ENCODE data around the gene CLUH. TPM values are rescaled to one million over a fixed set of nuclear protein-coding genes. Genes with fewer than 3 reads are reported as not detected.

CLUH gene
- total RNA-seq, 1 donor from 2014 or later: 53.6 TPM

DNA sequence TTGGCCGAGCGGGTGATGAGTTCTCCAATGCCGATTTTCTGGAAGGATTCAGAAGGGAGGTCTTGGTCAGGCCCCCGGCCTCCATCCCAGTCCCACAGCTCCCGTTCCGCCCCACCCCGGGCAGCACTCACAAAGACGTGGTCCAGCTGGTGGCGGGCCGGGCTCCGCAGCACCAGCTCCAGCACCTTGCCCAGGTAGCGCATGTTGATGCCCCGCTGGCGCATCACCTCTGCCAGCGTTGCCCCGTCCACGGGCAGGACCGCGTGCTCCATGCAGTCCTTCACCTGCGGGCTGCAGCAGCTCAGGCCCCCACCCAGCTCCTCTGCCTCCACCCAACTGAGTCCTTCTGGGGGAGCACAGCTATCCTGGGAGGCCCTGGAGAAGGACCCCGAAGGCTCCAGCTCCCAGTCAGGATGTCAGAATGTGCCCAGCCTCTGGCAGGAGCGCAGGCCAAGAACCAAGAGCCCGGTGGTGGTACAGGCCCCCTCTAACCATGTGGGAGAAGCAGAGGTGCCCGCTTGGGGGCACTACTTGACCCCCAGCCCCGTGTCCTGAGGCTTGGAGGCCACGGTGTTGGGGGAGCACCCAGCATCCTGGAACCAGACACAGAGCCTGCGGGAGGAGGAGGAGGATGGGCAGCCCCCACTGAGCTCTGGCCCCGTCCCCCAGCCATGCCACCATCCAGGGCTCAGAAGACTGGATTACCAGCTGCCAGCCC, 16.2 kb downstream of the CLUH start:
- H3K27ac Mint-ChIP-seq (ENCODE audit: unreplicated experiment): no peak overlapping the region
- H3K27ac ChIP-seq (ENCODE audit: low read depth, low read length): no peak overlapping the region
- peaks cover 5% of the 10 kb centered on the region for H3K36me3 Mint-ChIP-seq (ENCODE audit: low read depth, unreplicated experiment)
- no peaks in the 10 kb centered on the region for H3K9me3 ChIP-seq (ENCODE audit: insufficient read depth, low read depth, low read length)
- H3K27me3 Mint-ChIP-seq (ENCODE audit: low read depth, unreplicated experiment): no peaks in the 10 kb centered on the region
- H3K4me1 ChIP-seq (ENCODE audit: insufficient read depth, low read length): no peaks in the 10 kb centered on the region
- no peak overlapping the region for H3K9ac ChIP-seq (ENCODE audit: low read length)
- no peaks in the 10 kb centered on the region for H4K20me1 ChIP-seq (ENCODE audit: insufficient read depth, low read length)
- no peak overlapping the region for H3K4me3 Mint-ChIP-seq (ENCODE audit: unreplicated experiment)
- no peak overlapping the region for H3K4me3 ChIP-seq (ENCODE audit: insufficient read depth, low read depth, low read length)
- FAIRE-seq (no peak), DNase-seq (ENCODE audit: low read depth) (no peak)
- H2AFZ ChIP-seq (ENCODE audit: low read depth, low read length): no peak overlapping the region
- no peaks in the 10 kb centered on the region for H3K79me2 ChIP-seq (ENCODE audit: insufficient read depth, low read length)
- peaks cover 4% of the 10 kb centered on the region for H3K36me3 ChIP-seq (ENCODE audit: insufficient read depth, low read length)
- H3K4me1 Mint-ChIP-seq (ENCODE audit: low read depth, unreplicated experiment): no peaks in the 10 kb centered on the region
- no peak overlapping the region for H3K4me2 ChIP-seq (ENCODE audit: low read length)
- H3K9me3 Mint-ChIP-seq (ENCODE audit: unreplicated experiment): no peaks in the 10 kb centered on the region
- TF ChIP-seq, protein P1, sequence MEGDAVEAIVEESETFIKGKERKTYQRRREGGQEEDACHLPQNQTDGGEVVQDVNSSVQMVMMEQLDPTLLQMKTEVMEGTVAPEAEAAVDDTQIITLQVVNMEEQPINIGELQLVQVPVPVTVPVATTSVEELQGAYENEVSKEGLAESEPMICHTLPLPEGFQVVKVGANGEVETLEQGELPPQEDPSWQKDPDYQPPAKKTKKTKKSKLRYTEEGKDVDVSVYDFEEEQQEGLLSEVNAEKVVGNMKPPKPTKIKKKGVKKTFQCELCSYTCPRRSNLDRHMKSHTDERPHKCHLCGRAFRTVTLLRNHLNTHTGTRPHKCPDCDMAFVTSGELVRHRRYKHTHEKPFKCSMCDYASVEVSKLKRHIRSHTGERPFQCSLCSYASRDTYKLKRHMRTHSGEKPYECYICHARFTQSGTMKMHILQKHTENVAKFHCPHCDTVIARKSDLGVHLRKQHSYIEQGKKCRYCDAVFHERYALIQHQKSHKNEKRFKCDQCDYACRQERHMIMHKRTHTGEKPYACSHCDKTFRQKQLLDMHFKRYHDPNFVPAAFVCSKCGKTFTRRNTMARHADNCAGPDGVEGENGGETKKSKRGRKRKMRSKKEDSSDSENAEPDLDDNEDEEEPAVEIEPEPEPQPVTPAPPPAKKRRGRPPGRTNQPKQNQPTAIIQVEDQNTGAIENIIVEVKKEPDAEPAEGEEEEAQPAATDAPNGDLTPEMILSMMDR (IDR thresholded peaks at IDR 0.05; ENCODE audit: insufficient read depth, low read depth, low read length): no peak
- no peak for TF ChIP-seq EZH2 (IDR thresholded peaks at IDR 0.05; ENCODE audit: insufficient read depth, low read length)
- H3K27me3 ChIP-seq (ENCODE audit: insufficient read depth, low read length): no peaks in the 10 kb centered on the region

DNA sequence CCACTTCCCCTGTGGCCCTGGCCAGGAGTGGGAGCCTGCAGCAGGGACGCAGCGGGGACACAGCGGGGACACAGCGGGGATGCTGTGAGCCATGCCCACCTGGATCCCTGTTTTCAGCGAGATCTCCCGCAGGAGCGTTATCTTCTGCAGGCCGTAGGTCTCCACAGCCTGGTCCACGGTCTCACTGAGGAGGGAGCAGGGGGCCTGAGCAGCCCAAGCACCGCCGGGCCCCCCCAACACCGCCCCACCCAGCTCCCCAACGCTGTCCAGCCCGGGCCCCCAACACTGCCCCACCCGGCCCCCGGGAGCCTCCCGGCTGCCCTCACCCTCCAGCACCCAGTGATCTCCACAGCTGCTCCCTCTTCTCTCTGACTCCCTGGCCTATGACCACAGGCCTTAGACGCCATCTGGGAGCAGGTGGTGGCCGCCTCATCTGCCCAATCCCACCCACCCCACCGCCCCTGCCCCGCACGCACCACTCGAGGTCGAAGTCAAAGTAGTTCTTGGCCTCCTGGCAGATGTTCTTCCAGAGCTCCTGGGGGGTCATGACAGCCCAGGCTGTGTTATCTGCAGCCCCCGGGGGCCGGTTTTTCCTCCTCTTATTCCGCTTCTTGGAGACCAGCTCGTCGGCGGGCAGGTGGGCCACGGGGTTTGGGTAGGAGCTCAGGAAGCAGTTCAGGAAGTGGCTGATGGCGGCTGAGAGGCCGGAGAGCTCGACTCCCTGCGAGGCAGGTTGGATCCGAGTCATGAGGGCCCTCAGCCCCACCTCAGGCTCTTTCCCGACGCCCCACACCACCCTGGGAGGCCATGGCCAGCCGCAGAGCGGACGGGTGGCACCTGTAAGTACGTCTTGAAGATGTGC, 17.0 kb downstream of the CLUH start:
- Histone ChIP-seq H3K4me2 (ENCODE audit: low read length) (no peak overlapping the region), H3K36me3 (ENCODE audit: insufficient read depth, low read length) (peaks cover 4% of the 10 kb centered on the region), H3K27ac (ENCODE audit: low read depth, low read length) (no peak overlapping the region), H3K9ac (ENCODE audit: low read length) (no peak overlapping the region), H4K20me1 (ENCODE audit: insufficient read depth, low read length) (peaks cover under 1% of the 10 kb centered on the region), H3K4me1 (ENCODE audit: insufficient read depth, low read length) (no peaks in the 10 kb centered on the region), H3K9me3 (ENCODE audit: insufficient read depth, low read depth, low read length) (no peaks in the 10 kb centered on the region), H2AFZ (ENCODE audit: low read depth, low read length) (no peak overlapping the region), H3K4me3 (ENCODE audit: insufficient read depth, low read depth, low read length) (no peak overlapping the region), H3K27me3 (ENCODE audit: insufficient read depth, low read length) (no peaks in the 10 kb centered on the region), H3K79me2 (ENCODE audit: insufficient read depth, low read length) (no peaks in the 10 kb centered on the region)
- peaks cover 5% of the 10 kb centered on the region for H3K36me3 Mint-ChIP-seq (ENCODE audit: low read depth, unreplicated experiment)
- no peak overlapping the region for H3K4me3 Mint-ChIP-seq (ENCODE audit: unreplicated experiment)
- H3K27ac Mint-ChIP-seq (ENCODE audit: unreplicated experiment): no peak overlapping the region
- H3K4me1 Mint-ChIP-seq (ENCODE audit: low read depth, unreplicated experiment): no peaks in the 10 kb centered on the region
- DNase-seq (ENCODE audit: low read depth) (no peak), FAIRE-seq (no peak)
- no peaks in the 10 kb centered on the region for H3K9me3 Mint-ChIP-seq (ENCODE audit: unreplicated experiment)
- H3K27me3 Mint-ChIP-seq (ENCODE audit: low read depth, unreplicated experiment): no peaks in the 10 kb centered on the region
- no peak for TF ChIP-seq EZH2 (IDR thresholded peaks at IDR 0.05; ENCODE audit: insufficient read depth, low read length)
- TF ChIP-seq, protein P1 (IDR thresholded peaks at IDR 0.05; ENCODE audit: insufficient read depth, low read depth, low read length): no peak

Data from astrocyte (in vitro differentiated cells and primary cell).